Epidermal melanocyte (primary cell): ENCODE measurements around the gene RAB6A.

Source experiments
- DNase-seq: peaks from one replicate; pipeline ENCODE4 v3.0.0; 2011; ENCODE audit warnings: low spot score; ENCODE audit not compliant: insufficient read length

Gene RAB6A

GRCh38 chr11:73625696-73626318 lies 135.1 kb downstream of the RAB6A start:
- DNase-seq = peak; percentile 88
